DND-41 (cell line): ENCODE data around the gene ADM5.

ENCODE experiments used
- EZH2 ChIP-seq: IDR thresholded peaks from 3 replicates; pipeline ENCODE4 v1.6.1; 2012; ENCODE audit warnings: borderline replicate concordance, low read depth, mild to moderate bottlenecking, moderate library complexity, low read length, inconsistent platforms; ENCODE audit not compliant: severe bottlenecking
- TF ChIP-seq, protein P1 (sequence below): IDR thresholded peaks from 2 replicates; pipeline ENCODE4 v1.5.1; 2012; ENCODE audit warnings: borderline replicate concordance, low read length, moderate library complexity, mild to moderate bottlenecking; ENCODE audit not compliant: poor library complexity, severe bottlenecking; ENCODE audit errors: extremely low read depth

DNA sequence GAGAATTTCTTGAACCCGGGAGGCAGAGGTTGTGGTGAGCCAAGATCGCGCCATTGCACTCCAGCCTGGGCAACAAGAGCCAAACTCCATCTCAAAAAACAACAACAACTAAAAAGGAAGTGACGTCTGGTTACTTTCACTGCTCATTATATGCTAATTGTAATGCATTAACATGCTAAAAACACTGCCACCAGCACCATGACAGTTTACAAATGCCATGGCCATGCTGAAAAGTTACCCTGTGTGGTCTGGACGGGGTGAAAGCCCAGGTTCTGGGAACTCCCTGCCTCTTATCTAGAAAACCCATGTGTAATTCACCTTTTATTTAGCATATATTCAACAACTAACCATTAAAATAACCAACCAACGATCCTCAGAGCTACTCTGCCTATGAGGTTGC lies 29.6 kb downstream of the ADM5 start:
- TF ChIP-seq, protein P1, sequence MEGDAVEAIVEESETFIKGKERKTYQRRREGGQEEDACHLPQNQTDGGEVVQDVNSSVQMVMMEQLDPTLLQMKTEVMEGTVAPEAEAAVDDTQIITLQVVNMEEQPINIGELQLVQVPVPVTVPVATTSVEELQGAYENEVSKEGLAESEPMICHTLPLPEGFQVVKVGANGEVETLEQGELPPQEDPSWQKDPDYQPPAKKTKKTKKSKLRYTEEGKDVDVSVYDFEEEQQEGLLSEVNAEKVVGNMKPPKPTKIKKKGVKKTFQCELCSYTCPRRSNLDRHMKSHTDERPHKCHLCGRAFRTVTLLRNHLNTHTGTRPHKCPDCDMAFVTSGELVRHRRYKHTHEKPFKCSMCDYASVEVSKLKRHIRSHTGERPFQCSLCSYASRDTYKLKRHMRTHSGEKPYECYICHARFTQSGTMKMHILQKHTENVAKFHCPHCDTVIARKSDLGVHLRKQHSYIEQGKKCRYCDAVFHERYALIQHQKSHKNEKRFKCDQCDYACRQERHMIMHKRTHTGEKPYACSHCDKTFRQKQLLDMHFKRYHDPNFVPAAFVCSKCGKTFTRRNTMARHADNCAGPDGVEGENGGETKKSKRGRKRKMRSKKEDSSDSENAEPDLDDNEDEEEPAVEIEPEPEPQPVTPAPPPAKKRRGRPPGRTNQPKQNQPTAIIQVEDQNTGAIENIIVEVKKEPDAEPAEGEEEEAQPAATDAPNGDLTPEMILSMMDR = no peak
- no peak for TF ChIP-seq EZH2
